ENCODE measurements around the gene SGPL1.

SGPL1 gene

GRCh38 chr10:70894416-70894815 lies 78.7 kb downstream of the SGPL1 start:
- no peak for TF ChIP-seq POLR2A (IDR thresholded peaks at IDR 0.05; ENCODE audit: low read depth, low read length)
- no peak for TF ChIP-seq POU2F2 (IDR thresholded peaks at IDR 0.05; ENCODE audit: low read depth, low read length)
- TF ChIP-seq PAX5 (IDR thresholded peaks at IDR 0.05; ENCODE audit: insufficient read depth, low read length, severe bottlenecking): no peak
- TF ChIP-seq TAF1 (IDR thresholded peaks at IDR 0.05; ENCODE audit: low read depth, low read length): no peak
- TF ChIP-seq SPI1 (IDR thresholded peaks at IDR 0.05; ENCODE audit: low read depth, low read length): no peak
- no peak for DNase-seq (ENCODE audit: insufficient read length, low spot score)
- no peak for FAIRE-seq

DNA sequence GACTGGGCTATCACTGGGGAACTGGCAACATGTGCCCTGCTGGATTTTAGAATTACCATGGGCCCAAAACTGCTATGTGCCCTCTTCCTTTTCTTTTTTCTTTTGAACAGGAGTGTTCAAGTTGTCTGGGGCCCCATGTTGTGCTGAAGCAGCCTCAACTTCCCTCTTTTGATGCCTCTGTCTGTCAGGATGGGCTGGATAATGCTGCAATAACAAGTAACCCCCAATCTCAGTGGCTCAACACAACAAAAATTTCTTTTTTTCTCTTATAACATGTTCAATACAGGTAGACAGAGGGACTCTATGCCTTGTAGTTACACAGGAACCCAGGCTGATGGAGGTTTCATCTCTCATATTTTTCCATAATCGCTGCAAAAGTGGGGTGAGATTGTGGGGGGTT lies 80.8 kb downstream of the SGPL1 start:
- FAIRE-seq: no peak
- DNase-seq (ENCODE audit: insufficient read length, low spot score): no peak
- TF ChIP-seq PAX5 (IDR thresholded peaks at IDR 0.05; ENCODE audit: insufficient read depth, low read length, severe bottlenecking): no peak
- no peak for TF ChIP-seq SPI1 (IDR thresholded peaks at IDR 0.05; ENCODE audit: low read depth, low read length)
- no peak for TF ChIP-seq POLR2AphosphoS5 (IDR thresholded peaks at IDR 0.05; ENCODE audit: low read depth, low read length)
- no peak for TF ChIP-seq TAF1 (IDR thresholded peaks at IDR 0.05; ENCODE audit: low read depth, low read length)

DNA sequence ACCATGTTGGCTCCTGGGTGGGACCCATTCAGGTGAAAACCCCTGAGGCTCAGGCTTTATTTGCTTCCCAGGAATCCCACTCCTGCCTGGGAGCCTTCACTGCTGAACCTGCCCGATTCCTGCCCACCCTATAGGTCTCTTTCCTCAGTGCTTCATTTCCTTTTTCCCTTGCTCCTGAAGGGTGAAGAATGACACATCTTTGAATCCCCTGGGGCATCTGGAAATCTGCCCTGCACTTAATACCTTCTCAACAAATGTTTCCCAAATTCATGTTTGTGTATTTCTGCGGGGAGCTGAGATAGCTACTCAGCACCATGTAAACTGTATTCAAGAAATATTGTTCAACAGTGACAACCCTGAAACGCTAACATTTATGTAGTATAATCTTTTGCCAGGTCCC lies 82.9 kb downstream of the SGPL1 start:
- no peak for DNase-seq (ENCODE audit: insufficient read length, low spot score)
- FAIRE-seq: no peak
- no peak for TF ChIP-seq POLR2AphosphoS5 (IDR thresholded peaks at IDR 0.05; ENCODE audit: low read depth, low read length)
- TF ChIP-seq PAX5 (IDR thresholded peaks at IDR 0.05; ENCODE audit: insufficient read depth, low read length, severe bottlenecking): no peak
- no peak for TF ChIP-seq POLR2A (IDR thresholded peaks at IDR 0.05; ENCODE audit: low read depth, low read length)
- no peak for TF ChIP-seq SPI1 (IDR thresholded peaks at IDR 0.05; ENCODE audit: low read depth, low read length)
- no peak for TF ChIP-seq TAF1 (IDR thresholded peaks at IDR 0.05; ENCODE audit: low read depth, low read length)
- TF ChIP-seq POU2F2 (IDR thresholded peaks at IDR 0.05; ENCODE audit: low read depth, low read length): no peak

GRCh38 chr10:70899096-70899495 lies 83.3 kb downstream of the SGPL1 start:
- no peak for DNase-seq (ENCODE audit: insufficient read length, low spot score)
- TF ChIP-seq POLR2AphosphoS5 (IDR thresholded peaks at IDR 0.05; ENCODE audit: low read depth, low read length) (no peak), POU2F2 (IDR thresholded peaks at IDR 0.05; ENCODE audit: low read depth, low read length) (no peak), SPI1 (IDR thresholded peaks at IDR 0.05; ENCODE audit: low read depth, low read length) (no peak), POLR2A (IDR thresholded peaks at IDR 0.05; ENCODE audit: low read depth, low read length) (no peak), TAF1 (IDR thresholded peaks at IDR 0.05; ENCODE audit: low read depth, low read length) (no peak), PAX5 (IDR thresholded peaks at IDR 0.05; ENCODE audit: insufficient read depth, low read length, severe bottlenecking) (no peak)
- no peak for FAIRE-seq

GRCh38 chr10:70901276-70901878 lies 85.6 kb downstream of the SGPL1 start:
- no peak for TF ChIP-seq TAF1 (IDR thresholded peaks at IDR 0.05; ENCODE audit: low read depth, low read length)
- no peak for TF ChIP-seq PAX5 (IDR thresholded peaks at IDR 0.05; ENCODE audit: insufficient read depth, low read length, severe bottlenecking)
- TF ChIP-seq POU2F2 (IDR thresholded peaks at IDR 0.05; ENCODE audit: low read depth, low read length): no peak
- TF ChIP-seq POLR2A (IDR thresholded peaks at IDR 0.05; ENCODE audit: low read depth, low read length): no peak
- no peak for TF ChIP-seq SPI1 (IDR thresholded peaks at IDR 0.05; ENCODE audit: low read depth, low read length)
- no peak for TF ChIP-seq POLR2AphosphoS5 (IDR thresholded peaks at IDR 0.05; ENCODE audit: low read depth, low read length)
- FAIRE-seq: no peak
- no peak for DNase-seq (ENCODE audit: insufficient read length, low spot score)

DNA sequence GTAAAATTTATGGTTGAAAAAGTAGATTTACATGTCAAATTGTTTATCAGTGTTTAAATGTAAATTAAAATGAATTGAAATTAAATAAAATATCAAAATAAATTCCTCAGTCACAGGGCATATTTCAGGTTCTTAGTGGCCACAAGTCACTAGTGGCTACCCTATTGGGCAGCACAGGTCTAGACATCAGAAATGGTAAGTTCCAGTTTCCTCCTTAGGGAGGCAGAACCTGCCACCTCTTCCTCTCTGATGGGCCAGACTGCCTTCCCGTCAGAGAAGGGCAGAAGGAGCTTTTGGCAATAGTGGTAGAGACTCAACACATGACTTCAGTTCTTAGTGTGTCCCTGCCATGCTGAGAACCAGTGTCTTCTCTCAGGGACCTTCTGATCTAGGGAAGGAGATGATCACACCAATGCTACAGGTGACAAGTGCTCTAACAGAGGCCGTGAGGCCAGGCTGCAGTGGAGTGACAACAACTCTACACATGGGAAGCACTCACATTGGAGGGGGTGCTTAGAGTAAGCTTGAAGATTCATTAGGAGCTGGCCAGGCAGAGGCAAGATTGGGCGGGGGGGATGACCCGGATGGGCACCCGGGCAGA lies 87.0 kb downstream of the SGPL1 start:
- TF ChIP-seq SPI1 (IDR thresholded peaks at IDR 0.05; ENCODE audit: low read depth, low read length) (no peak), POU2F2 (IDR thresholded peaks at IDR 0.05; ENCODE audit: low read depth, low read length) (no peak), POLR2A (IDR thresholded peaks at IDR 0.05; ENCODE audit: low read depth, low read length) (no peak), POLR2AphosphoS5 (IDR thresholded peaks at IDR 0.05; ENCODE audit: low read depth, low read length) (no peak), TAF1 (IDR thresholded peaks at IDR 0.05; ENCODE audit: low read depth, low read length) (no peak)
- DNase-seq (ENCODE audit: insufficient read length, low spot score) (no peak), FAIRE-seq (no peak)

DNA sequence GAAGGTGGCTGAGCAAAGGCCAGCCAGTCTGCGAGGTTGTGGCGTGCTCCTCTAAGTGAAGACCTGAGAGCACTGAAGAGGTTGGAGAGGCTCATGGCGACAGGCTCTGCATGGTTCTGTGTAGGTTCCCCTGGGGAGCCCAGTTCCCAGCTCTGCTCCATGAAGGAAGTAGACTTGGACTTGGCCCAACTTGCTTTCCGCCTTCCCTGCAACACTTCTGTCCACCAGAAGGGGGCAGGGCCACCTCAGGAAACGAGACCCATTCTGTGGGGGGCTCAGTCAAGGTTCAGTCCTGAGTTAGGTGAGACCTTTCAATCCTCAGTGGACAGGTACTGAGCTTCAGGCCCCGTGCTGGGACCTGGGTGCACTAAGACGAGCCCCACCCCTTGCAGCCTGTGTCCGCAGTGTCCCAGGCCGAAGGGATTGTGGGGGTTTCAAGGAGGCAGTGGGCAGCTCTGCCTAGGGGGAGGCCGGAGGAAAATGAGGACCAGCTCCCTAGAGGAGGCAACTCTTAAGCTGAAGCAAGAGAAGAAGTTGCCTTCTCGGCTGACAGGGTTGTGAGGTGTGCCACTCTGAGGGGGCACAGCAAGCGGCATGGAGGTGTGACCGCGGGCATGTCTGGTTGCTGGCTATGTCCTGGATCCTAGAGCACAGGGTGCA lies 87.6 kb downstream of the SGPL1 start:
- no peak for TF ChIP-seq SPI1 (IDR thresholded peaks at IDR 0.05; ENCODE audit: low read depth, low read length)
- no peak for TF ChIP-seq POLR2A (IDR thresholded peaks at IDR 0.05; ENCODE audit: low read depth, low read length)
- TF ChIP-seq TAF1 (IDR thresholded peaks at IDR 0.05; ENCODE audit: low read depth, low read length): no peak
- TF ChIP-seq POLR2AphosphoS5 (IDR thresholded peaks at IDR 0.05; ENCODE audit: low read depth, low read length): no peak
- no peak for TF ChIP-seq POU2F2 (IDR thresholded peaks at IDR 0.05; ENCODE audit: low read depth, low read length)
- TF ChIP-seq PAX5 (IDR thresholded peaks at IDR 0.05; ENCODE audit: insufficient read depth, low read length, severe bottlenecking): no peak
- DNase-seq (ENCODE audit: insufficient read length, low spot score) (peak; percentile 54), FAIRE-seq (peak; percentile 78)

DNA sequence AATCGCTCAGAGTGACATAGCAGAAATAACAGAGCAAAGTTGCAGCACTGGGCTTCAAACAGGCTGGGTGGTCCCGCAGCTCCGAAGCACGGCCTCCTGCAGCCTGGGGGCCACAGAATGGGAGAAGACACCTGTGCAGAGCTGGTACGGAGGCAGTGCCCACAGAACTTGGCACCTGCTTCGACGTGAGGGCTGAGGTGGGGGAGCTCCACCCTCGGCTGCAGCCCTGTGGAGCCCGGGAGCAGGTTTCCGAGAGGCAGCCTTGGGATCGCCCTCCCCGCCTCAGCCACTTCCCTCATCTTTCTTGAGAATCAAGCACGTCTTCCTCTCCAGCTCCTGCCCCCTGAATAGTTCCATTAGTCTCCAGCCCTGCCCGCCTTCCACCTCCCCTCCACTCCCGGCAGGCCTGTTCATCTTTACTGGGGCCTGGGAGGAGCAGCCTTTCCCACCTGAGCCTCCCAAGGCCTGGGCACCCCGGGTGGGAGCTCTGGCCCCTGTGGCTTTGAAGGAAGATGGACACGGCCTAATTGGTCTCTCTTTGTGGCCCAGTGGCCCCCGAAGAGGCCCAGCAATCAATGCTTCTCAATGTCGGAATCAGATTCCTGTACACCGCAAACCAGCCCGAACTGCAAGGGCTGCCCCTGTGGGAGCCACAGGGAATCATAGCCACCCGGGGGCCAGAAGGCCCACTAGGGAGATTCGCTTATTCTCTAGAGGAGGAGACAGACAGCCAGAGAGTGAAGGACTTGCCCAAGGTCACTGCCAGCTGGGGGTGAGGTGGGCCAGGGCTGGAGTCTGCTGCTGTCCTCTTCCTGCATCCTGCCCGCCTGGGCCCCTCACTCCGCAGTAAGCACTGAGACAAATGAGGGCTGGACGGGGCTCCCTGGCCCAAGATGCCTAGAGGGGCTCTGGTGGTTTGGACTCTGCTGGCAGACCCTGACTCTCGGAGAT lies 89.6 kb downstream of the SGPL1 start:
- FAIRE-seq (no peak), DNase-seq (ENCODE audit: insufficient read length, low spot score) (no peak)
- TF ChIP-seq POU2F2 (IDR thresholded peaks at IDR 0.05; ENCODE audit: low read depth, low read length) (no peak), PAX5 (IDR thresholded peaks at IDR 0.05; ENCODE audit: insufficient read depth, low read length, severe bottlenecking) (no peak), POLR2AphosphoS5 (IDR thresholded peaks at IDR 0.05; ENCODE audit: low read depth, low read length) (no peak)

All from GM12891 (cell line).